MM.1S (cell line): ENCODE data around the gene LMTK2.

Experiments used
- DNase-seq: peaks from one replicate; pipeline ENCODE4 v3.0.0-alpha.2; 2015
- H2AFZ ChIP-seq: fragments of 300-600 bp; sonication (generic); 2 replicates; pipeline ENCODE4 v1.6.0; 2016; ENCODE audit warnings: antibody characterized with exemption, low read length
- H3F3A ChIP-seq: fragments of 300-600 bp; sonication (generic); 2 replicates; pipeline ENCODE4 v1.6.1; 2016; ENCODE audit warnings: mild to moderate bottlenecking, antibody characterized with exemption, low read length, moderate library complexity, mixed read lengths; ENCODE audit not compliant: insufficient read depth
- H3K27ac ChIP-seq: fragments of 300-600 bp; sonication (generic); 2 replicates; pipeline ENCODE4 v1.5.1; 2016; ENCODE audit warnings: mild to moderate bottlenecking, low read length
- H3K27me3 ChIP-seq: fragments of 300-600 bp; sonication (generic); replicated peaks from 2 replicates; pipeline ENCODE4 v1.6.0; 2016; ENCODE audit warnings: low read length; ENCODE audit not compliant: insufficient read depth
- H3K36me3 ChIP-seq: fragments of 300-600 bp; sonication (generic); replicated peaks from 2 replicates; pipeline ENCODE4 v1.6.1; 2016; ENCODE audit warnings: mild to moderate bottlenecking, low read length, mixed read lengths; ENCODE audit not compliant: insufficient read depth
- H3K4me1 ChIP-seq: fragments of 300-600 bp; sonication (generic); 2 replicates; pipeline ENCODE4 v1.6.1; 2016; ENCODE audit warnings: low read length, mixed read lengths
- H3K4me2 ChIP-seq: fragments of 300-600 bp; sonication (generic); 2 replicates; pipeline ENCODE4 v1.6.0; 2016; ENCODE audit warnings: low read depth, low read length
- H3K4me3 ChIP-seq: fragments of 300-600 bp; sonication (generic); 2 replicates; pipeline ENCODE4 v1.5.1; 2016; ENCODE audit warnings: low read length, mixed read lengths
- H3K79me2 ChIP-seq: fragments of 300-600 bp; sonication (generic); 2 replicates; pipeline ENCODE4 v1.6.1; 2016; ENCODE audit warnings: mixed run types, low read length, mixed read lengths
- H3K9ac ChIP-seq: fragments of 300-600 bp; sonication (generic); 2 replicates; pipeline ENCODE4 v1.6.1; 2016; ENCODE audit warnings: low read length, mixed read lengths
- H3K9me2 ChIP-seq: fragments of 300-600 bp; sonication (generic); replicated peaks from 2 replicates; pipeline ENCODE4 v1.6.1; 2016; ENCODE audit warnings: mild to moderate bottlenecking, low read length, mixed read lengths; ENCODE audit not compliant: insufficient read depth
- H3K9me3 ChIP-seq: fragments of 300-600 bp; sonication (generic); replicated peaks from 2 replicates; pipeline ENCODE4 v1.6.1; 2016; ENCODE audit warnings: mild to moderate bottlenecking, low read length, mixed read lengths; ENCODE audit not compliant: insufficient read depth
- H4K20me1 ChIP-seq: fragments of 300-600 bp; sonication (generic); 2 replicates; pipeline ENCODE4 v1.6.1; 2016; ENCODE audit warnings: mild to moderate bottlenecking, low read length, moderate library complexity, mixed read lengths; ENCODE audit not compliant: insufficient read depth
- EZH2 ChIP-seq: fragments of 300-600 bp; sonication (generic); optimal IDR thresholded peaks from 2 replicates; pipeline ENCODE3; 2017; ENCODE audit warnings: low read depth, mild to moderate bottlenecking, antibody characterized with exemption, low read length, mixed read lengths
- EZH2phosphoT487 ChIP-seq: fragments of 300-600 bp; sonication (generic); IDR thresholded peaks from 2 replicates; pipeline ENCODE4 v1.6.1; 2018; ENCODE audit warnings: antibody characterized with exemption, low read length
- TF ChIP-seq, protein P1 (sequence below): fragments of 300-600 bp; sonication (generic); IDR thresholded peaks from 2 replicates; pipeline ENCODE4 v1.5.1; 2016; ENCODE audit warnings: antibody characterized with exemption, low read length, mixed read lengths

The LMTK2 gene

DNA sequence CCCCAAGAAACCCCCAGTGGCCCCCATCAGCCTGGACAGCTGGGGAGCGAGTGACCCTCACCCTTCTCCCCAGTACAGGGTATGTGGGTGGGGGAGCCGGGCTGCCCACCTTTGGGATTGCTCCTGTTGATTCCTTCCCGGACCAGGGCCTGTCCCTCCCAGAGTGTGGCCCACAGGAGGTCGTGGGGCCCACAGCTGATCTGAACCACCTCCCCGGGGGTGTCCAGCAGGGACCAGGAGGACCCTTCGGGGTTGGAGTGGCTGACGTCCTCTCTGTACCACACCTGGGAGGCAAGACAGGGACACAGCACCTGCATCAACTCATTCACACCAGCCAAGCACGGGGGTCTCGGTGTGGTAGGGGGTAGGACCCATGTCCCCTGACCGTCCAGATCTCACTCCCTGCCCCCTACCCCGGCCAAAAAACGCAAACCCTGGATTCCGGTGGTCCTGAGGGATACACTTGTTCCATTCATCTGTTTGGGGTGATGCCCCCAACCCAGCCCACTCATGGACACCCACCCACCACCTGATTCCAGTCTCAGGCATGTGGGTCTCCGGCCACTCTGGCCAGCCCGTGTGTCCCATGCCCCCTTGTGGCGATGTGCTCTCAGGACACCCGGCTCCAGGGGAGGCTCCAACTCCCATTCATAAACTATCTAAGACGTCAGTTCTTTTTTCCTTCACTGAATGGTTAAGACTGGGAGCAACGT lies 134.5 kb downstream of the LMTK2 start:
- no peaks in the 10 kb centered on the region for H3K4me1 ChIP-seq
- H3F3A ChIP-seq, result no peaks in the 10 kb centered on the region
- H3K4me2 ChIP-seq, result no peak overlapping the region
- no peak overlapping the region for H3K9ac ChIP-seq
- H3K27ac ChIP-seq, result no peak overlapping the region
- no peaks in the 10 kb centered on the region for H3K36me3 ChIP-seq
- H3K79me2 ChIP-seq, result no peaks in the 10 kb centered on the region
- H3K9me3 ChIP-seq, result no peaks in the 10 kb centered on the region
- H3K4me3 ChIP-seq, result no peak overlapping the region
- no peaks in the 10 kb centered on the region for H3K9me2 ChIP-seq
- no peak overlapping the region for H2AFZ ChIP-seq
- no peaks in the 10 kb centered on the region for H3K27me3 ChIP-seq
- no peaks in the 10 kb centered on the region for H4K20me1 ChIP-seq
- TF ChIP-seq, protein P1, sequence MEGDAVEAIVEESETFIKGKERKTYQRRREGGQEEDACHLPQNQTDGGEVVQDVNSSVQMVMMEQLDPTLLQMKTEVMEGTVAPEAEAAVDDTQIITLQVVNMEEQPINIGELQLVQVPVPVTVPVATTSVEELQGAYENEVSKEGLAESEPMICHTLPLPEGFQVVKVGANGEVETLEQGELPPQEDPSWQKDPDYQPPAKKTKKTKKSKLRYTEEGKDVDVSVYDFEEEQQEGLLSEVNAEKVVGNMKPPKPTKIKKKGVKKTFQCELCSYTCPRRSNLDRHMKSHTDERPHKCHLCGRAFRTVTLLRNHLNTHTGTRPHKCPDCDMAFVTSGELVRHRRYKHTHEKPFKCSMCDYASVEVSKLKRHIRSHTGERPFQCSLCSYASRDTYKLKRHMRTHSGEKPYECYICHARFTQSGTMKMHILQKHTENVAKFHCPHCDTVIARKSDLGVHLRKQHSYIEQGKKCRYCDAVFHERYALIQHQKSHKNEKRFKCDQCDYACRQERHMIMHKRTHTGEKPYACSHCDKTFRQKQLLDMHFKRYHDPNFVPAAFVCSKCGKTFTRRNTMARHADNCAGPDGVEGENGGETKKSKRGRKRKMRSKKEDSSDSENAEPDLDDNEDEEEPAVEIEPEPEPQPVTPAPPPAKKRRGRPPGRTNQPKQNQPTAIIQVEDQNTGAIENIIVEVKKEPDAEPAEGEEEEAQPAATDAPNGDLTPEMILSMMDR, result peak; percentile 77
- no peak for TF ChIP-seq EZH2
- peak; percentile 29 for DNase-seq

DNA sequence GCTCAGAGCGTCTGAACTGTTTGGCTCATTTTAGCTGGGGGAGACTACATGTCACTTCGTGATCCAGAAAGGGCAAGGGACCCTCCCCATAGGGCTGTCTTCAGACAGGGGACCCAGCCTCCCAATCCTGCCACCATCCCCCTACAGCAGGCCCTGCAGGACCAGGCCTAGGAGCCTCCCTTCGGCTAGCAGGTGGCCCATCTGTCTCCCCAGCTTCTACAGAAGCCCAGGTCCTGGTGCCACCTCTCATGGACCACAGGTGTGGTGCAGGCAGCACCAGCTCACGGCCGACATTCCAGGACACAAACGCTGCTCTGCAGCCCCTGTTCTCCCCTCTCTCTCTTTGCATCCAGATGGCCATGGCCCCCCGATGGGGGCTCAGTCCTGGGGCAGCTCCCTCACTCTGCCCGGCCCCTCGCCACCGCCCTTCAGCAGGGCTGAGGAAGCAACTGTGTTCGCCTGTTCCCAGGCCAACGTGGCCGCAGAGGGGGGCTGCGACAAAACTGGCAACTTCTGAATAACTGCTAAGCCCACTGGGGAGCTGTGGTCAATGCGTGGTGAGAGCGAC lies 135.1 kb downstream of the LMTK2 start:
- Histone ChIP-seq H3K9ac (no peak overlapping the region), H3F3A (no peaks in the 10 kb centered on the region), H3K4me1 (no peaks in the 10 kb centered on the region), H3K27me3 (no peaks in the 10 kb centered on the region), H3K4me2 (no peak overlapping the region), H3K79me2 (no peaks in the 10 kb centered on the region), H3K36me3 (no peaks in the 10 kb centered on the region), H4K20me1 (no peaks in the 10 kb centered on the region), H3K27ac (no peak overlapping the region), H2AFZ (no peak overlapping the region), H3K9me2 (no peaks in the 10 kb centered on the region), H3K4me3 (no peak overlapping the region), H3K9me3 (no peaks in the 10 kb centered on the region)
- TF ChIP-seq, protein P1, result no peak
- TF ChIP-seq EZH2 (no peak), EZH2phosphoT487 (no peak)
- no peak for DNase-seq

DNA sequence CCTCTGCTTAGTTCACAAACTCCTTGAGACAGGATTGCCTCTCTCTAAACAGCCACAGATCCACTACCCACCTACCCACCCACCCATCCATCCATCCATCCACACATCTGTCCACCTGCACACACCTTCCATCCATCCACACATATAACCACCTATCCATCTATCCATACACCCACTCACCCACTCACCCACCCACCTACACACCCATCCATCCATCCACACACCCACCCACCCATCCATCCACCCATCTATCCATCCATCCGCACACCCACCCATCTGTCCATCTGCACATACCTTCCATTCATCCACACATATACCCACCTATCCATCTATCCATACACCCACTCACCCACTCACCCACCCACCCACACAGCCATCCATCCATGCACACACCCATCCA lies 135.7 kb downstream of the LMTK2 start:
- Histone ChIP-seq H3K9me3 (no peaks in the 10 kb centered on the region), H3K4me1 (no peaks in the 10 kb centered on the region), H4K20me1 (no peaks in the 10 kb centered on the region), H3K27me3 (no peaks in the 10 kb centered on the region), H3K9ac (no peak overlapping the region), H3K4me3 (no peak overlapping the region), H2AFZ (no peak overlapping the region), H3K79me2 (no peaks in the 10 kb centered on the region), H3K27ac (no peak overlapping the region), H3F3A (no peaks in the 10 kb centered on the region), H3K9me2 (no peaks in the 10 kb centered on the region), H3K36me3 (no peaks in the 10 kb centered on the region), H3K4me2 (no peak overlapping the region)
- TF ChIP-seq EZH2, result no peak
- TF ChIP-seq EZH2phosphoT487, result no peak
- TF ChIP-seq, protein P1, result no peak
- DNase-seq, result no peak
